Measurements from ENCODE around the gene PRKG1. TPM values are rescaled to one million over a fixed set of nuclear protein-coding genes. Genes with fewer than 3 reads are reported as not detected.

PRKG1 gene
- total RNA-seq, 2 donors from 2014 or later, result 17.8 to 31.1 TPM

DNA sequence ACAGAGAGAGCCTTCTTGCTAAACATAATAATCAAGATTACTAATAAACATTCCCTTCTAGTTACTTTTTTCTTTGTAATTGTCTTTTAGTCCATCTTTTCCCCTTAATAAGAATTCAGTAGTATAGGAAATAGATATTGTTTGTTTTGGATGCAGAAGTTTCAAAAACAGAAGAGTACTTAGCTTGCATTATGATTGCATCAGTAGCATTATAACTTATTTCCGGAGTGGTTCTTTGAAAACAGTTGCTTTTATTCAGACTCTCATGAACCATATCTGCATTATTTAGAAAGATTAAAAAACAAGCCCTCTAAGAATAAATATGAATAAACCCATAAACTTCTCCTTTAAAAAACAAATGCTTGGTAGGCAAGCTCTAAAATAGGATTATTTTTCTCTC, 1205.8 kb downstream of the PRKG1 start:
- Histone ChIP-seq H3K9me3 (peaks cover 0 to 10% of the 10 kb centered on the region in 2 donors), H3K27me3 (no peaks in the 10 kb centered on the region), H3K4me1 (no peaks in the 10 kb centered on the region), H3K4me3 (no peak overlapping the region), H3K27ac (no peak overlapping the region), H3K36me3 (peaks cover 7% of the 10 kb centered on the region)
- no peak for DNase-seq (ENCODE audit: low spot score)
- no peak for TF ChIP-seq CTCF (IDR thresholded peaks at IDR 0.05)

- DNase-seq (ENCODE audit: low spot score), result no peak
- Histone ChIP-seq H3K4me1 (no peaks in the 10 kb centered on the region), H3K27me3 (no peaks in the 10 kb centered on the region), H3K9me3 (peaks cover 0 to 3% of the 10 kb centered on the region in 2 donors), H3K4me3 (no peak overlapping the region), H3K27ac (no peak overlapping the region), H3K36me3 (peaks cover 7% of the 10 kb centered on the region)
- no peak for TF ChIP-seq CTCF (IDR thresholded peaks at IDR 0.05)
Measured at GRCh38 chr10:52283174-52283573, 1208.9 kb downstream of the PRKG1 start.

DNA sequence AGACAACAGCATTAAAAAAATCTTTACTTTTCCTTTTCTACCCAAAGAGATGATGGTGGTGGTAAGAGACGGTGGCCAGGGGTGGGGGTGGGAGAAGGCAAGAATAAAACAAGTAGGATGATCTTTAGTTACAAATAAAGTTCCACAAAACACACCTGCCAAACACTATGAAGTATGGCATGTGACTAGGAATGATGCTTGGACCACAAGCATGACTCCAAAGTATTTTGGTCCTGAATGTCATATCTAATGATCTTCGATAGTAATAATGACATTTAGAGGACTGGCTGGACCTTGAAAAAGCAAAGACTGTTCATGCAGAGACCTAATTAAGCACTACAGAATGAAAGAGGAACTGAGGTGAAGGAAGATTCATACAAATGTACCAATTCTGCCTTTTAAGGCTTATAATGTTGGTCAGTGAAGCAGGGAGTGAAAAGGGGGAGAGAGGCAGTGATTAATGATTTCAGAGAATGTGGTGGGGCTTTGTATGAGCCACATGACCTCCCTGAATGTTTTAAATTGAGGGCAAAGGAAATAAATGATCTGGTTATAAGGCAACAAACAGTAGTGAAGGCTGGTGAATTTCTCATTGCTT, 1210.2 kb downstream of the PRKG1 start:
- H3K27ac ChIP-seq, result no peak overlapping the region
- no peak for TF ChIP-seq CTCF (IDR thresholded peaks at IDR 0.05)
- no peaks in the 10 kb centered on the region for H3K27me3 ChIP-seq
- DNase-seq (ENCODE audit: low spot score), result no peak
- no peaks in the 10 kb centered on the region for H3K4me1 ChIP-seq
- H3K4me3 ChIP-seq, result no peak overlapping the region
- H3K9me3 ChIP-seq, result no peaks in the 10 kb centered on the region
- peaks cover 7% of the 10 kb centered on the region for H3K36me3 ChIP-seq

- no peak for DNase-seq (ENCODE audit: low spot score)
- H3K27ac ChIP-seq, result no peak overlapping the region
- no peak overlapping the region for H3K4me3 ChIP-seq
- H3K27me3 ChIP-seq, result no peaks in the 10 kb centered on the region
- H3K36me3 ChIP-seq, result peaks cover under 1% of the 10 kb centered on the region
- no peaks in the 10 kb centered on the region for H3K4me1 ChIP-seq
- TF ChIP-seq CTCF (IDR thresholded peaks at IDR 0.05), result no peak
- no peaks in the 10 kb centered on the region for H3K9me3 ChIP-seq
Measured at GRCh38 chr10:52287866-52288265, 1213.6 kb downstream of the PRKG1 start.

DNA sequence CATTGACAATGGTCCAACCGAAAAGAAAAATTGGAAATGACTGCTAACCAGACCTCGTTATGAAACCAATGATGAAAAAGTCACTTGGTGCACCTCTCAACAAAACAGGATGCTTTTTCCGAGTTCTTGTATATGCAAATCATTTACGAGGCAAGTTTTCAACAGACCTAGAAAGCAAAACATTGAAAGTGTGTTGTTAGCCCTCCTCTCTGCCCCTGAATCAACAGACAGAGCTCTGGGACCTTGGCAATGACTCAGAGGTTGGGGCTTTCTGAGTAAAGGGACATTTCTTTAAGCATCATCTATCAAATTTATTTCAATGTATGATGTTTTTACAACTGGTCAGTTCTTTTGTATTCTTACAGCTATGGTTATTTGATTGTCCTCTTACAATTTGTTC, 1223.5 kb downstream of the PRKG1 start:
- H3K36me3 ChIP-seq, result no peaks in the 10 kb centered on the region

More for the DNA sequence above, 1223.5 kb downstream of the PRKG1 start:
- TF ChIP-seq CTCF (IDR thresholded peaks at IDR 0.05), result no peak
- Histone ChIP-seq H3K4me3 (no peak overlapping the region), H3K9me3 (no peaks in the 10 kb centered on the region), H3K4me1 (no peaks in the 10 kb centered on the region), H3K27ac (no peak overlapping the region), H3K27me3 (no peaks in the 10 kb centered on the region)
- DNase-seq (ENCODE audit: low spot score), result no peak

Data from right atrium auricular region (tissue), 2 donors.